Epithelial cell of umbilical artery (primary cell): ENCODE measurements around the gene PRKAA1. TPM values are rescaled to one million over a fixed set of nuclear protein-coding genes. Genes with fewer than 3 reads are reported as not detected.

Experiments used
- total RNA-seq: library from RNA; depleted of rRNA; stranded (reverse); fragments of >200 nt; gene quantifications from 2 replicates; pipeline ENCODE4 v1.2.3, GENCODE V29; 2014

PRKAA1 gene
- total RNA-seq, result 90.0 and 111 TPM in 2 replicates

GRCh38 chr5:40798012-40798800, at the start of gene PRKAA1:
TSS of gene PRKAA1 (minus strand) at chr5:40798374. CDS start at chr5:40798189, 185 bp downstream.

GRCh38 chr5:40841068-40841805, 43.1 kb upstream of the PRKAA1 start, which contains the start of gene CARD6:
TSS of gene CARD6 (plus strand) at chr5:40841367. CDS start at chr5:40841383, 16 bp downstream.

GRCh38 chr5:40834849-40835787, 36.9 kb upstream of the PRKAA1 start, which contains the start of gene RPL37:
TSS of gene RPL37 (minus strand) at chr5:40835222. CDS start at chr5:40835185, 37 bp downstream.

GRCh38 chr5:40755407-40756365, 42.5 kb downstream of the PRKAA1 start, which contains the start of gene TTC33:
TSS of gene TTC33 (minus strand) at chr5:40755961. CDS start at chr5:40747018, 8,943 bp downstream.

Other genes with a start within 250 kb of the PRKAA1 start
- 37.2 and 56.5 TPM in 2 replicates for gene PTGER4, start 118.5 kb downstream of the PRKAA1 start, total RNA-seq
- 14.6 and 24.8 TPM in 2 replicates for gene TTC33, start 42.4 kb downstream of the PRKAA1 start, total RNA-seq
- 192 and 372 TPM in 2 replicates for gene RPL37, start 36.8 kb upstream of the PRKAA1 start, total RNA-seq
- 20.5 and 25.8 TPM in 2 replicates for gene CARD6, start 43.0 kb upstream of the PRKAA1 start, total RNA-seq
- 0.32 and 0.61 TPM in 2 replicates for gene C7, start 111.1 kb upstream of the PRKAA1 start, total RNA-seq